AG09319 (cell line): ENCODE data around the gene SNRNP200.

Source experiments
- DNase-seq: peaks from one replicate; pipeline ENCODE4 v3.0.0-alpha.2; 2010; ENCODE audit warnings: low read depth; ENCODE audit errors: extremely low read depth
- CTCF ChIP-seq: IDR thresholded peaks from 2 replicates; pipeline ENCODE4 v1.5.1; 2011; ENCODE audit warnings: low read depth, mild to moderate bottlenecking, inconsistent platforms, low read length, moderate library complexity

The SNRNP200 gene

GRCh38 chr2:96240341-96241038 is 64.9 kb downstream of the SNRNP200 start:
- DNase-seq = no peak
- no peak for TF ChIP-seq CTCF

- TF ChIP-seq CTCF = no peak
- no peak for DNase-seq
Observed at GRCh38 chr2:96239745-96240264, 65.5 kb downstream of the SNRNP200 start.

- DNase-seq = no peak
Observed at GRCh38 chr2:96239091-96239490, 66.3 kb downstream of the SNRNP200 start.

GRCh38 chr2:96238266-96238665 is 67.1 kb downstream of the SNRNP200 start:
- TF ChIP-seq CTCF = no peak
- DNase-seq = no peak

More at GRCh38 chr2:96239091-96239490, 66.3 kb downstream of the SNRNP200 start:
- TF ChIP-seq CTCF = no peak

DNA sequence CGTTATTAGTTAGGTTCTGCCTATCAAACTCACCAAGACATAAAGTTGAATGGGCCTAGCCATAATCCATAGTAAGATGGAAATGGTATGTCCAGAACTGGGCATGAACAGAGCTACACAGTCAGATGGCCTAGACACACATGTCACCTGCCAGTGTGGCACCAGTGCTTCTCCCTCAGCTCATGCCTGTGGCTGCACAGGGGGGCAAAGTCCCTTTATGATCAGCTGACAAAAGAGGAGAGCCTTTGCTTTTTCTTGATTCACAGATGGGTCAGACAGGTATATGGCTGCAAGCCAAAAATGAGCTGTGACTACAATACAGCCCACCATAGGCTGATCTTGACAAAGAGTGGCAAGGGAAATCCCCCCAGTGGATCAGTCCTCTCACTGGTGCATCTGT is 68.5 kb downstream of the SNRNP200 start:
- DNase-seq = no peak
- no peak for TF ChIP-seq CTCF

GRCh38 chr2:96233880-96234316 is 71.4 kb downstream of the SNRNP200 start:
- DNase-seq = no peak

More at GRCh38 chr2:96233880-96234316, 71.4 kb downstream of the SNRNP200 start:
- TF ChIP-seq CTCF = no peak
